ENCODE data around the gene THAP7. TPM values are rescaled to one million over a fixed set of nuclear protein-coding genes. Genes with fewer than 3 reads are reported as not detected.

The THAP7 gene
- total RNA-seq, 2 experiments from 2014 or later = 25.1 to 27.2 TPM

DNA sequence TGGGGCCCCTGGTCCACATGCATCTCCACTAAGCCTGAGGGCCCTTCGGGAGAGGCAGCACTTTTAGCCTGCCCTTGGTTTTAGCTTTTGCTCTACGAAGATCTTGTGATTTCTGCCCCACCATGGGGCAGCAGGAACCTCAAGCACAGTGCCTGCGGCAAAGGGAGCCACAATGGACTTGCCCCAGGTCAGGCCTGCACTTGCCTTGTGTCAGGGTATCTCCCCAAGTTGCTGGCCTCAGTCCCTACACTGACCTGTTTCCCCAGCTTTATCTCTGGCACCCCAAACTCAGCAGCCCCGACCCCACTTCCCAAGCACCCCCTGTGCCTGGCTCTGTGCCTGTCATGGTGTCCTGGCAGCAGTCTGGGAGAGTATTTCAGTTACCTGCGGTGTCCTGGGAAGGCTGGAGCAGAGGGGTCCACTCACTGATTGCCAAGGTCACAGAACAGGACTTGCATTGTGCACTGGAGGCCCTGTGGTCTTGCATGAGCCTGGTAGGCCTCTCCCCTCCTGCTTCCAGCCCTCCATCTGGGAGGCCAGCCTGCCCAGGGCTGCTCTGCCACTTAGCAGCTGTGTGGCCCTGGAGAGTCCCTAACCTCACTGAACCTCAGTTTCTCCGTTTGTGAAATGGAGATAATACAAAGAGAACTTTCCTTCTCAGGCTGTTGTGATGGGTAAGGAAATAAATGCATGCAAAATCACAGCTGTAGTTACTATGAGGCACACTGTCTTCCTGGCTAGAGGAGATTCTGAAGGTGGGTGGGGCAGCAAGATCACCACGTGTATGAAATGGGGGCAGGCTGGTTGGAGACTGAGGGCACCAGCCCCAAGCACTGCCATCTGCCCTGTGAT is 38.5 kb downstream of the THAP7 start:
- no peak overlapping the region for H3K4me3 Mint-ChIP-seq
- no peaks in the 10 kb centered on the region for H3K36me3 Mint-ChIP-seq (ENCODE audit: low read depth)
- CTCF ChIA-PET = interaction anchor here (1.0 to 2.0 kb wide), 3 partner anchors 26 to 139 kb away, joined by 3 to 5 read pairs (median 3); no protein-coding TSS in a partner anchor
- no peaks in the 10 kb centered on the region for H3K9me3 Mint-ChIP-seq (ENCODE audit: low read depth)
- H3K27me3 Mint-ChIP-seq = peaks cover 7% of the 10 kb centered on the region
- POLR2A ChIA-PET = no interaction called here
- ATAC-seq = no peak
- no peak for DNase-seq
- no peak overlapping the region for H3K27ac Mint-ChIP-seq
- peaks cover 11% of the 10 kb centered on the region for H3K4me1 Mint-ChIP-seq
- intact Hi-C loops (cut with DNase I, micrococcal nuclease) = loop anchor here in 1 of 2 experiments (5.0 to 10.0 kb wide), 2 partner anchors 46 to 141 kb away; partner anchors contain the start of gene CRKL

DNA sequence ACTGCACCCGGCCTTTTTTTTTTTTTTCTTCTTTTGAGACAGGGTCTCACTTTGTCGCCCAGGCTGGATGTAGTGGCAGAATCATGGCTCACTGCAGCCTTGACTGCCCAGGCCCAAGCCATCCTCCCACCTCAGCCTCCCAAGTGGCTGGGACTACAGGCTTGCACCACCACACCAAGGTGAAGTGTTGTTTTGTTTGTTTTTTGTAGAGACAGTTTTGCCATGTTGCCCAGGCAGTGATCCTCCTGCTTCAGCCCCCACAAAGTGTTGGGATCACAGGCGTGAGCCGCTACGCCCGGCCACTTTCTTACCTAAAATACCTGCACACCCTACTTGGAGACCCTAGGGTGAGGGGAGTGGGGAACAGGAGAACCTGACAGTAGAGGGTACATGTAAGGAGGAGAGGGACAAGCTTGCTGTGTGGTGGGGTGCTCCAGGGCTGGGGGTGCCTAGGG is 39.4 kb downstream of the THAP7 start:
- no peak for ATAC-seq
- POLR2A ChIA-PET = no interaction called here
- H3K9me3 Mint-ChIP-seq (ENCODE audit: low read depth) = no peaks in the 10 kb centered on the region
- H3K4me3 Mint-ChIP-seq = no peak overlapping the region
- CTCF ChIA-PET = interaction anchor here (0.6 to 2.0 kb wide), 5 partner anchors 8 to 140 kb away, joined by 3 to 5 read pairs (median 3); no protein-coding TSS in a partner anchor
- peaks cover 15% of the 10 kb centered on the region for H3K4me1 Mint-ChIP-seq
- peaks cover 16% of the 10 kb centered on the region for H3K27me3 Mint-ChIP-seq
- H3K36me3 Mint-ChIP-seq (ENCODE audit: low read depth) = no peaks in the 10 kb centered on the region
- no peak overlapping the region for H3K27ac Mint-ChIP-seq
- no peak for DNase-seq
- intact Hi-C loops (cut with DNase I, micrococcal nuclease) = loop anchor here in 1 of 2 experiments (5.0 to 10.0 kb wide), 2 partner anchors 45 to 142 kb away; partner anchors contain the start of gene CRKL

DNA sequence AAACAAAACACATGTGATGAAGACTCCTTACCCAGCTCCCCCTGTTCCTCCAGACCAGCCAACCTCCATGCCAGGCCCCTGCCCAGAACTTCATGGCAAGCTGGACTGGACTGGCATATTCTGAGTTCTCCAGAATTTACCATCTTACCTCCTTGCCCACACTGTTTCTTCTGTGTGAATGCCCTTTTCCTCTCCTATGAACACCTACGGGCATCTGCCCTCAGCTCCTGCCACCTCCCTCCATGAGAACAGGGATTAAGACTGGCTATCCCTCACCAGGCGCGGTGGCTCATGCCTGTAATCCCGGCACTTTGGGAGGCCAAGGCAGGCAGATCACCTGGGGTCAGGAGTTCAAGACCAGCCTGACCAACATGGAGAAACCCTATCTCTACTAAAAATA is 41.3 kb downstream of the THAP7 start:
- ATAC-seq = no peak
- no peak for DNase-seq
- peaks cover 21% of the 10 kb centered on the region for H3K4me1 Mint-ChIP-seq
- no peak overlapping the region for H3K4me3 Mint-ChIP-seq
- no peaks in the 10 kb centered on the region for H3K9me3 Mint-ChIP-seq (ENCODE audit: low read depth)
- ChIA-PET CTCF (interaction anchor here (0.9 to 1.5 kb wide), 2 partner anchors 9 to 24 kb away, joined by 3 to 4 read pairs; no protein-coding TSS in a partner anchor), POLR2A (interaction anchor here (0.7 kb wide), 1 partner anchor 101 kb away, joined by 3 read pairs; no protein-coding TSS in a partner anchor)
- no peak overlapping the region for H3K27ac Mint-ChIP-seq
- intact Hi-C loops (cut with DNase I, micrococcal nuclease) = loop anchor here in 1 of 2 experiments (5.0 to 10.0 kb wide), 2 partner anchors 43 to 144 kb away; partner anchors contain the start of gene CRKL
- no peaks in the 10 kb centered on the region for H3K36me3 Mint-ChIP-seq (ENCODE audit: low read depth)
- H3K27me3 Mint-ChIP-seq = peaks cover 24% of the 10 kb centered on the region

DNA sequence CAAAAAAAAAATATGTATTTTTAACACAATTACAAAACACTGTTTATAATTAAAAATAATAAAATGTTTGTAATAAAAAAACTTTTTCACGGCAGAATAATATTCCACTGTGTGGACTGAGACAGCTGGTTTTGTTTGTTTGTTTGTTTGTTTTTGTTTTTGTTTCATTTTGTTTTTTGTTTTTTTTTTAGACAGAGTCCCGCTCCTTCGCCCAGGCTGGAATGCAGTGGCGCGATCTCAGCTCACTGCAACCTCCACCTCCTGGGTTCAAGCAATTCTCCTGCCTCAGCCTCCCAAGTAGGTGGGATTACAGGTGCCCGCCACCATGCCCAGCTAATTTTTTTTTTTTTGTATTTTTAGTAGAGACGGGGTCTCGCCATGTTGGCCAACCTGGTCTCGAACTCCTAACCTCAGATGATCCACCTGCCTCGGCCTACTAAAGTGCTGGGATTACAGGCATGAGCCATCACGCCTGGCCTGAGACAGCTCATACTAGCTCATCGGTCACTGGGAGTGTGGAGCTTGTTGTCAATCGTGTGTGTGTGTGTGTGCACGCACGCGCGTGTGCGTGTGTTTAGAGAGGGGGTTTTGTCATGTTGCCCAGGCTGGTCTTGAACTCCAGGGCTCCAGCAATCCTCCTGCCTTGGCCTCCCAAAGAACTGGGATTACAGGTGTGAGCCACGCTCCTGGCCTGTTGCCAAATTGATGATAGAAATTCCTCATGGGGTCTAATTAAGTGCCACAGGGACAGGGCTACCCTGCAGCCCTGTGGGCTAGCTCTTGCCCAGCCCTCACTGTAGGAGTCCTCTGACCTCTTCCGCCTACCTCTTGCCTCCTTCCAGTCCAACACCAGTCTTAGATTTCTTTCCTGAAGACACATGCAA is 42.1 kb downstream of the THAP7 start:
- no peak for ATAC-seq
- ChIA-PET CTCF (interaction anchor here (0.7 to 1.5 kb wide), 4 partner anchors 9 to 1609 kb away, joined by 3 to 4 read pairs (median 4); no protein-coding TSS in a partner anchor), POLR2A (interaction anchor here (0.6 kb wide), 1 partner anchor 86 kb away, joined by 3 read pairs; the partner anchor contains the start of gene LRRC74B)
- Mint-ChIP-seq H3K4me1 (peaks cover 21% of the 10 kb centered on the region), H3K36me3 (ENCODE audit: low read depth) (peaks cover 2% of the 10 kb centered on the region), H3K27ac (no peak overlapping the region), H3K9me3 (ENCODE audit: low read depth) (no peaks in the 10 kb centered on the region), H3K4me3 (no peak overlapping the region), H3K27me3 (peaks cover 24% of the 10 kb centered on the region)
- no peak for DNase-seq
- intact Hi-C loops (cut with DNase I, micrococcal nuclease) = loop anchor here (5.0 to 10.0 kb wide), 2 partner anchors 43 to 145 kb away; partner anchors contain the start of gene CRKL (in 2 of the 2)

DNA sequence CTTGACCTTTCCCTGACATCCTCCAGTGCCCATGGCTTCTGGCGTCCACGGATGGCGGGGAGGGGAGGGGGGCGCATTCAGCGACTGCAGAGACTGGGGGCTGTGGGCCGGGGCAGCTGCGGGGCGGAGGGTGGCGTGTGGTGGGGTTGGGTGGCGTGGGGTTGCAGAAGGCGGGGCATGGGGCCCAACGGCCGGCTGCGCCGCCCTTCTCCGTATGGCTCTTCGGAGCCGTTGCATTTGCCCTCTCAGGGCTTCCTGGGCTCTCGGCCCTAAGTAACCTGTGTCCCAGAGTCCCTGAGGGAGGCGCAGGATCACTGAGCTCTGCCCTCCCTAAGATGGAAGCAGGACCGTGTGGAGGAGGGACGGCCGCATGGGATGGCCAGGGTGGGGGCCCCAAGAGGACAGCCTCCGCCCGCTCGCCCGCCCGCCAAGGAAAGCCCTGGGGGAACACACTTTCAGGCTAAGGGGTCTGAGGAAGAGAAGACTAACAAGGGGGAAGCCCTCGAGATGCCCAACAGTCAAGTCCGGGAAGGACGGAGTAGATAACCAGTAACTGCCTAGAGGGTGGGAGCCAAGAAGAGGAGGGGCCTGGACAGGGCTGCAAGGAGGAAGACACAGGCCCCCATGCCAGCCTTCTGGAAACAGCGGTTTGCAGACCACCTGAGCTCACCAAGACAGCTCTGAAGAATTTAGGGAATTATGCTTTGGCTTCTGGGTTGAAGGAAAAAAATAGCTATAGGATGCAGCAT is 44.1 kb downstream of the THAP7 start:
- no peaks in the 10 kb centered on the region for H3K9me3 Mint-ChIP-seq (ENCODE audit: low read depth)

DNA sequence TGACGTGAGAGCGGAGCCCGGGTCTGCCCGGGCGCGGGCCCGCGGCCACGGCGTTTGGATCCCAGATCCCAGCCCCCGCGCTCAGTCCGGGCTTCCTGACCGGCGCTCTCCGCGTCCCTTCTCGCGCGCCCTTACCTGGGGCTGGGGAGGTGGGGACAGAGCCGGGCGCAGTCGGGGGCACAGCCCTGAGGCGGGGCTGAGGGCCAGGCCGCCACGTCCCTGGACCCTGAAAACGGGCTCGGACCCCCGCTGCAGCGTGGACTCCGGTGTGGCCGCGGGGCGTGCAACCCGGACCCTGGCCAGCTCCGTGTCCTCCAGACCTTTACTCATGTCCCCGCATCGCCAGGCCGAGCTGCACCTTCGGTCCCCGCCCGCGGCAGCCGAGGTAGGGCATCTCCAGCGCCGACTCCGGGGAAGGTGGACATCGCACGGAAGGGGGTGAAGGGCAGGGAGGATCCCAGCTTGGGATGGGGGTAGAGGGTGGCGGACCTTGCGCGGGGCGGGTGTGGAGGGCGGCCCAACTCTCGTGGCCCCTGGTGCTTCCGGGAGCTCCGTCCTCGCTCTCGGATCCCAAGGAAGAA is 44.7 kb downstream of the THAP7 start:
- ChIA-PET CTCF (no interaction called here), POLR2A (no interaction called here)
- Mint-ChIP-seq H3K4me1 (peaks cover 15% of the 10 kb centered on the region), H3K4me3 (peak overlapping the region; percentile 26), H3K36me3 (ENCODE audit: low read depth) (peaks cover 16% of the 10 kb centered on the region), H3K27me3 (peaks cover 16% of the 10 kb centered on the region), H3K27ac (no peak overlapping the region), H3K9me3 (ENCODE audit: low read depth) (no peaks in the 10 kb centered on the region)
- no peak for ATAC-seq
- DNase-seq = no peak
- intact Hi-C loops (cut with DNase I, micrococcal nuclease) = loop anchor here in 1 of 2 experiments (5.0 kb wide), 1 partner anchor 40 kb away; the partner anchor contains the start of gene CRKL

More for the DNA sequence above, 44.1 kb downstream of the THAP7 start:
- Mint-ChIP-seq H3K27ac (no peak overlapping the region), H3K4me1 (peaks cover 15% of the 10 kb centered on the region), H3K4me3 (peak overlapping the region; percentile 26), H3K27me3 (peaks cover 16% of the 10 kb centered on the region), H3K36me3 (ENCODE audit: low read depth) (peaks cover 10% of the 10 kb centered on the region)
- ChIA-PET CTCF (no interaction called here), POLR2A (interaction anchor here (0.6 kb wide), 1 partner anchor 173 kb away, joined by 5 read pairs; no protein-coding TSS in a partner anchor)
- no peak for ATAC-seq
- intact Hi-C loops (cut with DNase I, micrococcal nuclease) = loop anchor here in 1 of 2 experiments (5.0 kb wide), 1 partner anchor 41 kb away; the partner anchor contains the start of gene CRKL
- no peak for DNase-seq

DNA sequence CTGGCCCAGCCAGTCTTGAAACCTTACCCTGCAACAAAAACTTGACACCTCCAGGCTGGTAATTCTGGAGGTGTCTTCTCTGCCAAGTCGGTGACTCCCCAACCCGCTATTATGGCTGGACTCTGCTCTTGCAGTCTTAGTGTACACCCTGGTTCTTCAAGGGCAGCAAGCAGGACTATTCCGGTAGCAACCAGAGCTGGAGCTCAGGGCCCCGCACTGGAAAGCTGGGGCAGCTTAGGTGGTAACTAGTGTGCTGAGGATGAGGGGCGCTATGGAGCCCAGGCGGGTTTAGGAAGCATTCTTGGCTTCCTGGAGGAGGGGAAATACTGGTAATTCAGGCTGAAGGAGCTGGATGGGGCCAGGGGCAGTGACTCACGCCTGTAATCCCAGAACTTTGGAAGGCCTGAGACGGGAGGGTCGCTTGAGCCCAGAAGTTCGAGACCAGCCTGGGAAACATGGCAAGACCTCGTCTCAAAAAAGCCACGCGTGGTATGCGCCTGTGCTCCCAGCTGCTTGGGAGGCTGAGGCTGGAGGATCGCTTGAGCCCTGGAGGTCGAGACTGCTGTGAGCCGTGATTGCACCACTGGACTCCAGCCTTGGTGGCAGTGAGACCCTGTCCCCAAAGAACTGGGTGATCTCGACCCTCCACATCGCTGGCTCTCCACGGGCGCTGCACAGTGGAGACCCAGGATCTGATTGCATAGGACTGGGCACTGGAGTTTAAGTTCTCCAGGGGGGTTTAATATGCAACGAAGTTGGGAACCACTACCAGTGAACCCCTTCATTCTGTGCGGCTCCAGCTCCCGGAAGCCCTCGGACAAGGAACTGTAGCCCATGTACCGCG is 45.4 kb downstream of the THAP7 start:
- no peak overlapping the region for H3K27ac Mint-ChIP-seq
- H3K9me3 Mint-ChIP-seq (ENCODE audit: low read depth) = no peaks in the 10 kb centered on the region
- peaks cover 16% of the 10 kb centered on the region for H3K27me3 Mint-ChIP-seq
- ChIA-PET CTCF (interaction anchor here (0.7 kb wide), 2 partner anchors 26 to 136 kb away, joined by 3 read pairs; partner anchors contain the start of gene LZTR1), POLR2A (no interaction called here)
- peaks cover 18% of the 10 kb centered on the region for H3K36me3 Mint-ChIP-seq (ENCODE audit: low read depth)
- H3K4me3 Mint-ChIP-seq = no peak overlapping the region
- DNase-seq (no peak), ATAC-seq (no peak)
- H3K4me1 Mint-ChIP-seq = peaks cover 11% of the 10 kb centered on the region
- intact Hi-C loops (cut with DNase I, micrococcal nuclease) = loop anchor here in 1 of 2 experiments (5.0 kb wide), 1 partner anchor 39 kb away; the partner anchor contains the start of gene CRKL

DNA sequence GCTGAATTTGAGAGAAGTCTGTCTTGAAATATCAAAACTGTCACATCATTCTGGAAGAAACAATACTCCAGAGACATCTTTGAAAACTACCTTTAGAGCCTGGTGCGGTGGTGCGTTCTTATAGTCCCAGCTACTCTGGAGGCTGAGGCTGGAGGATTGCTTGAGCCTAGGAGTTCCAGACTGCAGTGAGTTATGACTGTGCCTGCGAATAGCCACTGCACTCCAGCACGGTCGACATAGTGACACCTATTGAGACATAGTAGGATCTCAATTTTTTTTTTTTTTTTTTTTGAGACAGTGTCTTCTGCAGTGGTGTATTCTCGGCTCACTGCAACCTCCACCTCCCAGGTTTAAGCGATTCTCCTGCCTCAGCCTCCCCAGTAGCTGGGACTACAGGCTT is 46.4 kb downstream of the THAP7 start:
- Mint-ChIP-seq H3K4me3 (no peak overlapping the region), H3K27me3 (peaks cover 16% of the 10 kb centered on the region), H3K36me3 (ENCODE audit: low read depth) (peaks cover 26% of the 10 kb centered on the region), H3K9me3 (ENCODE audit: low read depth) (no peaks in the 10 kb centered on the region), H3K4me1 (peaks cover 10% of the 10 kb centered on the region), H3K27ac (no peak overlapping the region)
- ChIA-PET CTCF (interaction anchor here (0.7 kb wide), 1 partner anchor 135 kb away, joined by 3 read pairs; no protein-coding TSS in a partner anchor), POLR2A (interaction anchor here (0.7 kb wide), 1 partner anchor 17 kb away, joined by 9 read pairs; no protein-coding TSS in a partner anchor)
- no peak for DNase-seq
- no peak for ATAC-seq
- intact Hi-C loops (cut with DNase I, micrococcal nuclease) = loop anchor here in 1 of 2 experiments (5.0 kb wide), 1 partner anchor 38 kb away; the partner anchor contains the start of gene CRKL

DNA sequence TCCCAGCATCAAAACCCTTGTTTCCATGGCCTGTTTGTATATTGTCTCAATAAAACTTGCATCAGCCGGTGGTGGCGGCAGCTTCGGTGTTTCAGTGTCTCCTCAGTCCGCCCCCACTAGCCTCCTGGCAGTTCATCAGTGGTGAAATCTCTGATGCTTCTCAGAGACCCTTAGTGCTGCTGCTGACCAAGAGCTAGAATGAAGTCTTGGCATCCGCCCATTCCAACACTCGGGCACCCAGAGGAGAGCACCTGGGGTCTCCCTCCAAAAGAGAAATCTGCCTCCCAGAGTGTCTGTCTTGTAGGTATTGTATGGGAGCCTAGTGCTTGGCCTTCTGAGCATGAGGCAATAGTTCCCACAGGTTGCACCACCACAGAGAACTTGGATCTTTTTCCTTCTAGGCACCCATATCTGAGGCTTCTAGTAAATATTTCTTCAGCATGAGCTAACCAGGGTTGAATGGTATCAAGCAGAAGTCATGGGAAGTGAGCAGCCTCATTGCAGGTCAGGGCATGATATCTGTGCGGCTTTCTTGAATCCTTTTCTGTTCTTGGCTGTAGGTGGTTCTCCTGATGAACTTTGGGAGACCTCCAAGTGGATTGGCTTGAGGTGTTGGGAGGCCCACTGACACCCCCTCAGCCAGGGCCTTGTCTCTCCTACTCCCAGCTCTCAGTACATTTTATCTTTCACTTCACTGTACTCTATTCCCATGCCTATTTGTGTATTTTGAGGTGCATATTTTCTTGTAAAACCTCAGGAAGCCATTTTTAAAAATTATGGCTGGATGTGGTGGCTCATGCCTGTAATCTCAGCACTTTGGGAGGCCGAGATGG is 48.0 kb downstream of the THAP7 start:
- H3K27me3 Mint-ChIP-seq = peaks cover 16% of the 10 kb centered on the region
- peaks cover 36% of the 10 kb centered on the region for H3K36me3 Mint-ChIP-seq (ENCODE audit: low read depth)
- peak overlapping the region; percentile 20 for H3K27ac Mint-ChIP-seq

More for the DNA sequence above, 48.0 kb downstream of the THAP7 start:
- no peaks in the 10 kb centered on the region for H3K9me3 Mint-ChIP-seq (ENCODE audit: low read depth)
- ATAC-seq = no peak
- H3K4me3 Mint-ChIP-seq = no peak overlapping the region
- DNase-seq = no peak
- H3K4me1 Mint-ChIP-seq = peaks cover 14% of the 10 kb centered on the region
- CTCF ChIA-PET = interaction anchor here (0.7 to 1.2 kb wide), 4 partner anchors 8 to 739 kb away, joined by 3 read pairs; no protein-coding TSS in a partner anchor
- POLR2A ChIA-PET = no interaction called here
- intact Hi-C loops (cut with DNase I, micrococcal nuclease) = no loop called here

Data from activated CD4-positive, alpha-beta T cell treated with anti-CD3 and anti-CD28 coated beads for 36 hours (primary cell).